Endothelial cell of umbilical vein (primary cell): ENCODE measurements around the gene FBXO34. TPM values are rescaled to one million over a fixed set of nuclear protein-coding genes. Genes with fewer than 3 reads are reported as not detected.

Source experiments
- BruUV-seq: library from RNA; stranded (reverse); fragments of 400-500 nt; replicated peaks from 2 replicates; lab custom pipeline; 2021; lab: Mats Ljungman, UMichigan
- CTCF ChIA-PET: fragments of 300-600, 350-600 bp; sonication (Branson Sonifier 250); formaldehyde crosslinking; loops from one replicate; lab custom pipeline; 2021; ENCODE audit warnings: antibody characterized with exemption, inconsistent platforms; lab: Charles Lee
- POLR2A ChIA-PET: fragments of 300-600, 350-600 bp; sonication (Branson Sonifier 250); formaldehyde crosslinking; loops from one replicate; lab custom pipeline; 2021; ENCODE audit warnings: antibody characterized with exemption, inconsistent platforms; lab: Charles Lee
- DNase-seq: peaks from one replicate; pipeline ENCODE4 v3.0.0-alpha.2; 2011; ENCODE audit warnings: low read depth, low spot score
- FAIRE-seq: peaks from 2 replicates; lab custom pipeline; 2011; peaks lifted over from hg19 to GRCh38; lab: Jason Lieb, UNC
- H2AFZ ChIP-seq: 2 replicates; pipeline ENCODE4 v1.6.0; 2012; ENCODE audit warnings: low read depth, low read length, control low read depth, inconsistent platforms
- H3K27ac ChIP-seq: 2 replicates; pipeline ENCODE4 v1.5.1; 2011; ENCODE audit warnings: low read depth, mild to moderate bottlenecking, control low read depth, low read length, moderate library complexity; ENCODE audit not compliant: insufficient read depth
- H3K27me3 ChIP-seq, 2 experiments: 2 replicates each; pipeline versions ENCODE4 v1.6.0 to v1.6.1; 2011; ENCODE audit warnings: low read length in 2 of 2, mixed read lengths in 1 of 2; ENCODE audit not compliant: control insufficient read depth in 2 of 2, insufficient read depth in 2 of 2
- H3K36me3 ChIP-seq, 2 experiments: 2 replicates in 1 of 2; 3 replicates in 1 of 2; pipeline ENCODE4 v1.5.1; 2011; ENCODE audit warnings: low read length in 2 of 2, mild to moderate bottlenecking in 1 of 2, moderate library complexity in 1 of 2; ENCODE audit not compliant: control insufficient read depth in 2 of 2, insufficient read depth in 2 of 2; ENCODE audit errors: extremely low read depth in 1 of 2
- H3K4me1 ChIP-seq: 3 replicates; pipeline ENCODE4 v1.5.1; 2011; ENCODE audit warnings: mild to moderate bottlenecking, low read length; ENCODE audit not compliant: control insufficient read depth, insufficient read depth; ENCODE audit errors: extremely low read depth
- H3K4me2 ChIP-seq: 2 replicates; pipeline ENCODE4 v1.6.1; 2011; ENCODE audit warnings: low read length, control low read depth, mixed read lengths; ENCODE audit not compliant: insufficient read depth
- H3K4me3 ChIP-seq, 3 experiments: fragments of 200-600 bp in 1 of 3; sonication (generic), shearing (Covaris generic) in 1 of 3; replicated peaks in 1 of 3; 2 replicates each; pipeline ENCODE4 v1.5.1; 2011 to 2016; ENCODE audit warnings: control low read depth in 3 of 3, low read length in 3 of 3, mild to moderate bottlenecking in 2 of 3, inconsistent platforms in 1 of 3, low read depth in 1 of 3, moderate library complexity in 1 of 3; ENCODE audit not compliant: insufficient read depth in 1 of 3
- H3K79me2 ChIP-seq: 2 replicates; pipeline ENCODE4 v1.6.0; 2012; ENCODE audit warnings: low read length, inconsistent platforms; ENCODE audit not compliant: control insufficient read depth, insufficient read depth
- H3K9ac ChIP-seq: replicated peaks from 2 replicates; pipeline ENCODE3; 2011; ENCODE audit warnings: low read length, control low read depth; ENCODE audit not compliant: insufficient read depth; ENCODE audit errors: extremely low read depth
- H3K9me1 ChIP-seq: replicated peaks from 3 replicates; pipeline ENCODE4 v1.6.0; 2011; ENCODE audit warnings: mild to moderate bottlenecking, low read length; ENCODE audit not compliant: control insufficient read depth, insufficient read depth; ENCODE audit errors: extremely low read depth
- H3K9me3 ChIP-seq: replicated peaks from 2 replicates; pipeline ENCODE4 v1.5.1; 2012; ENCODE audit warnings: low read length, inconsistent platforms; ENCODE audit not compliant: control insufficient read depth, insufficient read depth
- H4K20me1 ChIP-seq: replicated peaks from 2 replicates; pipeline ENCODE3; 2011; ENCODE audit warnings: mild to moderate bottlenecking, low read length; ENCODE audit not compliant: control insufficient read depth, insufficient read depth; ENCODE audit errors: extremely low read depth
- CTCF ChIP-seq, 2 donors: IDR thresholded peaks; 1 replicate in 1 of 2; 2 replicates in 1 of 2; pipeline ENCODE4 v1.5.1; 2011; ENCODE audit warnings: low read length in 2 of 2, mild to moderate bottlenecking in 2 of 2, moderate library complexity in 2 of 2, control low read depth in 1 of 2, inconsistent platforms in 1 of 2, low read depth in 1 of 2; ENCODE audit not compliant: insufficient read depth in 1 of 2; ENCODE audit errors: extremely low read depth in 1 of 2
- EZH2 ChIP-seq: IDR thresholded peaks from 2 replicates; pipeline ENCODE4 v1.6.1; 2012; ENCODE audit warnings: borderline replicate concordance, low read depth, mild to moderate bottlenecking, moderate library complexity, low read length, inconsistent platforms; ENCODE audit not compliant: severe bottlenecking
- FOS ChIP-seq: IDR thresholded peaks from 2 replicates; pipeline ENCODE4 v1.6.1; 2011; ENCODE audit warnings: mild to moderate bottlenecking, low read length, moderate library complexity, borderline replicate concordance; ENCODE audit not compliant: insufficient read depth
- GATA2 ChIP-seq: IDR thresholded peaks from 2 replicates; pipeline ENCODE4 v1.7.0; 2011; ENCODE audit warnings: low read depth, mild to moderate bottlenecking, moderate library complexity, mixed read lengths, low read length; ENCODE audit not compliant: insufficient read length, insufficient read depth
- JUN ChIP-seq: IDR thresholded peaks from 2 replicates; pipeline ENCODE4 v1.6.1; 2011; ENCODE audit warnings: borderline replicate concordance, low read depth; ENCODE audit not compliant: insufficient read length, insufficient read depth
- MAX ChIP-seq: IDR thresholded peaks from 2 replicates; pipeline ENCODE4 v1.6.1; 2011; ENCODE audit not compliant: insufficient read depth, insufficient read length
- MYC ChIP-seq: IDR thresholded peaks from one replicate; pipeline ENCODE4 v1.6.1; 2011; ENCODE audit warnings: mild to moderate bottlenecking, low read depth, low read length
- POLR2A ChIP-seq: IDR thresholded peaks from 2 replicates; pipeline ENCODE4 v1.6.1; 2012; ENCODE audit warnings: low read depth, mild to moderate bottlenecking, control low read depth, low read length
- POLR2AphosphoS5 ChIP-seq: IDR thresholded peaks from 2 replicates; pipeline ENCODE4 v1.6.1; 2012; ENCODE audit warnings: low read depth, mild to moderate bottlenecking, control low read depth, low read length, moderate library complexity; ENCODE audit not compliant: insufficient read depth
- dilution Hi-C: fragments of 300-500 bp; cut with MboI; formaldehyde crosslinking; loops from one replicate; pipeline ENCODE4 v1.15.0; 2019; ENCODE audit warnings: low sequenced_read_pairs; ENCODE audit not compliant: extremely low pct_ligation_motif_present
- intact Hi-C: fragments of 100-400 bp; cut with micrococcal nuclease; formaldehyde crosslinking; loops from one replicate; pipeline ENCODE4 v1.10.0; 2022
- polyA plus RNA-seq, 4 experiments: library from polyadenylated mRNA; depleted of rRNA in 3 of 4; stranded (reverse) in 3 of 4; unstranded in 1 of 4; fragments of >200 nt; gene quantifications; 2 replicates each; pipeline versions ENCODE4 v1.2.1 to v1.2.3, GENCODE V29; 2011 to 2012; ENCODE audit warnings: missing spikeins in 1 of 4
- total RNA-seq: library from RNA; stranded (reverse); gene quantifications from 2 replicates; pipeline ENCODE4 v1.2.3, GENCODE V29; 2021

FBXO34 gene
- total and polyA plus RNA-seq, 2 donors (not counting 3 experiments of a cell fraction or from before 2014, with no cell fraction given) = 8.5 to 14.2 TPM

GRCh38 chr14:55349565-55349964 is 78.3 kb downstream of the FBXO34 start:
- no peak for FAIRE-seq
- dilution Hi-C loops = no loop called here

More at GRCh38 chr14:55349565-55349964, 78.3 kb downstream of the FBXO34 start:
- no peaks in the 10 kb centered on the region for H4K20me1 ChIP-seq
- no peak for TF ChIP-seq FOS
- no peak for TF ChIP-seq POLR2AphosphoS5
- TF ChIP-seq EZH2 = no peak
- TF ChIP-seq GATA2 = no peak
- no peak for TF ChIP-seq MYC
- TF ChIP-seq POLR2A = no peak
- TF ChIP-seq MAX = no peak
- no peak for TF ChIP-seq CTCF (IDR thresholded peaks at IDR 0.05; ENCODE audit: extremely low read depth in 1 of 2, insufficient read depth in 1 of 2, low read depth in 1 of 2, low read length in 2 of 2)
- TF ChIP-seq JUN = no peak
- no peak overlapping the region for H3K4me2 ChIP-seq
- H3K79me2 ChIP-seq = peaks cover 7% of the 10 kb centered on the region
- H3K36me3 ChIP-seq = peaks cover 0 to 13% of the 10 kb centered on the region in 2 experiments
- no peaks in the 10 kb centered on the region for H3K9me1 ChIP-seq
- CTCF ChIA-PET = no interaction called here
- no peak overlapping the region for H3K9ac ChIP-seq
- H3K27me3 ChIP-seq = no peaks in the 10 kb centered on the region
- H2AFZ ChIP-seq = no peak overlapping the region
- no peak overlapping the region for H3K4me3 ChIP-seq
- H3K27ac ChIP-seq = no peak overlapping the region
- intact Hi-C loops = no loop called here
- no peaks in the 10 kb centered on the region for H3K9me3 ChIP-seq
- DNase-seq = no peak
- POLR2A ChIA-PET = no interaction called here
- no peaks in the 10 kb centered on the region for H3K4me1 ChIP-seq
- BruUV-seq = no TSS peak
